H9 (cell line): ENCODE data around the gene ICAM2. TPM values are rescaled to one million over a fixed set of nuclear protein-coding genes. Genes with fewer than 3 reads are reported as not detected.

Source experiments
- DNase-seq: peaks from one replicate; pipeline ENCODE4 v3.0.0-alpha.2; 2017
- H2AFZ ChIP-seq: one replicate; pipeline ENCODE4 v1.6.1; 2013; ENCODE audit warnings: mild to moderate bottlenecking, low read length, control low read depth, moderate library complexity
- H2AK5ac ChIP-seq: 2 replicates; pipeline ENCODE4 v1.6.1; 2013; ENCODE audit warnings: low read length, control low read depth, mixed read lengths; ENCODE audit not compliant: insufficient read length
- H2BK120ac ChIP-seq: one replicate; pipeline ENCODE4 v1.6.1; 2013; ENCODE audit warnings: low read depth, mild to moderate bottlenecking, low read length, control low read depth, inconsistent platforms; ENCODE audit not compliant: poor library complexity, severe bottlenecking
- H2BK12ac ChIP-seq: 2 replicates; pipeline ENCODE4 v1.6.1; 2013; ENCODE audit warnings: low read length, control low read depth, mixed read lengths, low read depth; ENCODE audit not compliant: insufficient read length
- H2BK15ac ChIP-seq: 2 replicates; pipeline ENCODE4 v1.6.1; 2013; ENCODE audit warnings: low read depth, low read length, control low read depth
- H2BK20ac ChIP-seq: one replicate; pipeline ENCODE4 v1.6.1; 2013; ENCODE audit warnings: low read depth, mild to moderate bottlenecking, low read length, control low read depth, inconsistent platforms; ENCODE audit not compliant: poor library complexity, severe bottlenecking
- H2BK5ac ChIP-seq: 2 replicates; pipeline ENCODE4 v1.6.1; 2013; ENCODE audit warnings: low read length, control low read depth, mixed read lengths; ENCODE audit not compliant: insufficient read length
- H3K14ac ChIP-seq: 2 replicates; pipeline ENCODE4 v1.6.1; 2013; ENCODE audit warnings: low read length, control low read depth; ENCODE audit not compliant: insufficient read depth
- H3K18ac ChIP-seq: 2 replicates; pipeline ENCODE4 v1.6.1; 2013; ENCODE audit warnings: low read depth, mild to moderate bottlenecking, mixed read lengths, low read length, control low read depth; ENCODE audit not compliant: insufficient read length
- H3K23ac ChIP-seq: 2 replicates; pipeline ENCODE4 v1.6.1; 2013; ENCODE audit warnings: low read length, control low read depth, mixed read lengths, low read depth; ENCODE audit not compliant: insufficient read length
- H3K23me2 ChIP-seq: 2 replicates; pipeline ENCODE4 v1.6.1; 2013; ENCODE audit warnings: low read depth, mild to moderate bottlenecking, mixed read lengths, low read length, control low read depth; ENCODE audit not compliant: insufficient read length, poor library complexity, severe bottlenecking
- H3K27ac ChIP-seq: 2 replicates; pipeline ENCODE4 v1.5.1; 2013; ENCODE audit warnings: low read length, control low read depth, mixed read lengths, low read depth; ENCODE audit not compliant: insufficient read length
- H3K27me3 ChIP-seq: 2 replicates; pipeline ENCODE4 v1.6.1; 2013; ENCODE audit warnings: low read length, control low read depth, inconsistent platforms; ENCODE audit not compliant: insufficient read depth
- H3K4ac ChIP-seq: 2 replicates; pipeline ENCODE4 v1.6.1; 2013; ENCODE audit warnings: low read depth, mild to moderate bottlenecking, control low read depth, inconsistent platforms, low read length, moderate library complexity
- H3K4me1 ChIP-seq: 2 replicates; pipeline ENCODE4 v1.6.1; 2013; ENCODE audit warnings: low read length, control low read depth, inconsistent platforms; ENCODE audit not compliant: insufficient read depth
- H3K4me2 ChIP-seq: 2 replicates; pipeline ENCODE4 v1.6.1; 2013; ENCODE audit warnings: low read length, control low read depth, mixed read lengths; ENCODE audit not compliant: insufficient read length, insufficient read depth
- H3K56ac ChIP-seq: 2 replicates; pipeline ENCODE4 v1.6.1; 2013; ENCODE audit warnings: low read depth, mild to moderate bottlenecking, mixed read lengths, low read length, control low read depth; ENCODE audit not compliant: insufficient read length
- H3K79me1 ChIP-seq: 2 replicates; pipeline ENCODE4 v1.6.1; 2013; ENCODE audit warnings: low read depth, mild to moderate bottlenecking, moderate library complexity, low read length, control low read depth, inconsistent platforms; ENCODE audit not compliant: insufficient read depth, poor library complexity, severe bottlenecking
- H3K79me2 ChIP-seq: 2 replicates; pipeline ENCODE4 v1.6.1; 2013; ENCODE audit warnings: low read length, control low read depth, inconsistent platforms; ENCODE audit not compliant: insufficient read depth
- H3K9ac ChIP-seq: 2 replicates; pipeline ENCODE4 v1.6.1; 2013; ENCODE audit warnings: low read length, control low read depth, mixed read lengths; ENCODE audit not compliant: insufficient read length; ENCODE audit errors: extremely low read depth
- H3K9me3 ChIP-seq: one replicate; pipeline ENCODE4 v1.6.1; 2013; ENCODE audit warnings: low read depth, low read length, inconsistent platforms; ENCODE audit not compliant: control insufficient read depth
- H3T11ph ChIP-seq: one replicate; pipeline ENCODE4 v1.6.1; 2013; ENCODE audit warnings: mild to moderate bottlenecking, low read length, control low read depth, inconsistent platforms
- H4K20me1 ChIP-seq: one replicate; pipeline ENCODE4 v1.6.1; 2013; ENCODE audit not compliant: control insufficient read depth, insufficient read length, insufficient read depth
- H4K5ac ChIP-seq: 2 replicates; pipeline ENCODE4 v1.6.1; 2013; ENCODE audit warnings: low read depth, mild to moderate bottlenecking, mixed read lengths, low read length, control low read depth; ENCODE audit not compliant: insufficient read length
- H4K8ac ChIP-seq: replicated peaks from 2 replicates; pipeline ENCODE4 v1.6.1; 2013; ENCODE audit warnings: low read length, control low read depth, mixed read lengths, low read depth; ENCODE audit not compliant: insufficient read length
- H4K91ac ChIP-seq: 2 replicates; pipeline ENCODE4 v1.6.1; 2013; ENCODE audit warnings: low read depth, mild to moderate bottlenecking, moderate library complexity, mixed read lengths, low read length, control low read depth; ENCODE audit not compliant: insufficient read length
- H3K27ac Mint-ChIP-seq, 3 experiments: 2 replicates in 2 of 3; 3 replicates in 1 of 3; pipeline ENCODE4 v1.8.0; 2020 to 2021; ENCODE audit warnings: mixed read lengths in 3 of 3, mild to moderate bottlenecking in 1 of 3, moderate library complexity in 1 of 3
- H3K27me3 Mint-ChIP-seq: 2 replicates; pipeline ENCODE4 v1.8.0; 2021; ENCODE audit warnings: low read depth, mild to moderate bottlenecking, moderate library complexity, mixed read lengths
- H3K36me3 Mint-ChIP-seq, 3 experiments: 2 replicates in 2 of 3; 3 replicates in 1 of 3; pipeline ENCODE4 v1.8.0; 2020 to 2021; ENCODE audit warnings: low read depth in 3 of 3, mixed read lengths in 3 of 3; ENCODE audit not compliant: insufficient read depth in 1 of 3
- H3K4me1 Mint-ChIP-seq, 2 experiments: 2 replicates each; pipeline ENCODE4 v1.8.0; 2020; ENCODE audit warnings: mixed read lengths in 2 of 2
- H3K4me3 Mint-ChIP-seq, 2 experiments: 2 replicates in 1 of 2; 3 replicates in 1 of 2; pipeline ENCODE4 v1.8.0; 2020 to 2021; ENCODE audit warnings: mild to moderate bottlenecking in 2 of 2, mixed read lengths in 2 of 2, moderate library complexity in 1 of 2
- H3K9me3 Mint-ChIP-seq, 2 experiments: 2 replicates in 1 of 2; 3 replicates in 1 of 2; pipeline ENCODE4 v1.8.0; 2020; ENCODE audit warnings: mild to moderate bottlenecking in 2 of 2, mixed read lengths in 2 of 2, moderate library complexity in 1 of 2
- WGBS: extraction: QIAGEN DNeasy Blood & Tissue Kit; methylation state at CpG from one replicate; pipeline ENCODE4 v1.1.7; 2013; ENCODE audit warnings: missing lambda C conversion rate, low lambda C conversion rate, mixed read lengths; ENCODE audit not compliant: insufficient read length; ENCODE audit errors: extremely low coverage; 5-methylcytosine and 5-hydroxymethylcytosine counted together
- total RNA-seq: library from RNA; stranded (reverse); gene quantifications from 2 replicates; pipeline ENCODE4 v1.2.1, GENCODE V29; 2021
- TF ChIP-seq, protein P1 (sequence below): fragments of 200-600 bp; sonication (generic); conservative IDR thresholded peaks from 3 replicates; pipeline ENCODE4 v1.8.0; 2021; ENCODE audit warnings: antibody characterized with exemption, mild to moderate bottlenecking

Gene ICAM2
- total RNA-seq, 1 experiment from 2014 or later = 0.28 TPM

DNA sequence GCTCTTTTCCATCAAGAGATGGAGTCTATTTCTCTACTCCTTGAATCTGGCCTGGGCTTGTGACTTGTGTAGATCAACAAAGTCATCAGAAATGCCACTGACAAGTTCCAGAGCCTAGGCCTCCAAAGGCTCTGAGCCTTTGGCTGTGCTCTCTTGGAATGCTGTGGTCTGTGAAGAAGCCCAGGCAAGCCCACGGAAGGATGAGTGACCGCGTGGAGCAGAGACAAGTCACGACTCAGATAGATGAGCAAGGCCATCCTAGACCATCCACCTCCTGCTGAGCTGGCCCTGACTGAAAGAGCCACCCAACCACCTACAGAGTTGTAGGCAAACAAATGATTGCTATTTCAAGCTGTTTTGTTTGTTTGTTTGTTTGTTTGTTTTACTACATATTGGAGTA, 11.6 kb upstream of the ICAM2 start:
- Histone ChIP-seq H4K91ac (no peak overlapping the region), H3K4ac (no peak overlapping the region), H3K79me2 (no peaks in the 10 kb centered on the region), H3K27ac (no peak overlapping the region), H3T11ph (no peak overlapping the region), H2AFZ (no peak overlapping the region), H4K20me1 (no peaks in the 10 kb centered on the region), H2BK20ac (no peak overlapping the region), H2BK15ac (no peak overlapping the region), H4K8ac (no peak overlapping the region), H3K27me3 (no peaks in the 10 kb centered on the region), H3K9ac (no peak overlapping the region), H3K9me3 (no peaks in the 10 kb centered on the region), H2AK5ac (no peak overlapping the region), H3K23me2 (no peaks in the 10 kb centered on the region), H3K4me1 (no peaks in the 10 kb centered on the region), H2BK12ac (no peak overlapping the region), H3K18ac (no peak overlapping the region), H3K14ac (no peak overlapping the region), H4K5ac (no peak overlapping the region), H2BK5ac (no peak overlapping the region), H3K79me1 (no peaks in the 10 kb centered on the region), H3K56ac (no peak overlapping the region), H3K4me2 (no peak overlapping the region), H2BK120ac (no peak overlapping the region), H3K23ac (no peak overlapping the region)
- TF ChIP-seq, protein P1, sequence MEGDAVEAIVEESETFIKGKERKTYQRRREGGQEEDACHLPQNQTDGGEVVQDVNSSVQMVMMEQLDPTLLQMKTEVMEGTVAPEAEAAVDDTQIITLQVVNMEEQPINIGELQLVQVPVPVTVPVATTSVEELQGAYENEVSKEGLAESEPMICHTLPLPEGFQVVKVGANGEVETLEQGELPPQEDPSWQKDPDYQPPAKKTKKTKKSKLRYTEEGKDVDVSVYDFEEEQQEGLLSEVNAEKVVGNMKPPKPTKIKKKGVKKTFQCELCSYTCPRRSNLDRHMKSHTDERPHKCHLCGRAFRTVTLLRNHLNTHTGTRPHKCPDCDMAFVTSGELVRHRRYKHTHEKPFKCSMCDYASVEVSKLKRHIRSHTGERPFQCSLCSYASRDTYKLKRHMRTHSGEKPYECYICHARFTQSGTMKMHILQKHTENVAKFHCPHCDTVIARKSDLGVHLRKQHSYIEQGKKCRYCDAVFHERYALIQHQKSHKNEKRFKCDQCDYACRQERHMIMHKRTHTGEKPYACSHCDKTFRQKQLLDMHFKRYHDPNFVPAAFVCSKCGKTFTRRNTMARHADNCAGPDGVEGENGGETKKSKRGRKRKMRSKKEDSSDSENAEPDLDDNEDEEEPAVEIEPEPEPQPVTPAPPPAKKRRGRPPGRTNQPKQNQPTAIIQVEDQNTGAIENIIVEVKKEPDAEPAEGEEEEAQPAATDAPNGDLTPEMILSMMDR = no peak
- Mint-ChIP-seq H3K27ac (no peak overlapping the region), H3K4me1 (peaks cover 4 to 8% of the 10 kb centered on the region in 2 experiments; a peak in 3 of 4 replicates), H3K9me3 (no peaks in the 10 kb centered on the region), H3K4me3 (no peak overlapping the region), H3K36me3 (no peaks in the 10 kb centered on the region), H3K27me3 (peaks cover 4% of the 10 kb centered on the region; the same call in 1 of the 2 replicates)
- no CpG with 5 or more reads among the region's 4 CpGs for WGBS
- peak; percentile 28 for DNase-seq
